Measurements from ENCODE around the gene DENND1A.

- TF ChIP-seq CTCF (IDR thresholded peaks at IDR 0.05) = no peak
- TF ChIP-seq EP300 (IDR thresholded peaks at IDR 0.05) = no peak
These were observed 77.5 kb downstream of the DENND1A start for GRCh38 chr9:123852403-123852802.
